ENCODE measurements around the gene HCN1.
A peak's percentile ranks its signal among the peaks of the same experiment; 100 is the strongest.
"Not testable (repeated sequence)": the region's sequence is repeated elsewhere in the genome, so short reads cannot be mapped to it uniquely, and the experiment has no call there.

The HCN1 gene

DNA sequence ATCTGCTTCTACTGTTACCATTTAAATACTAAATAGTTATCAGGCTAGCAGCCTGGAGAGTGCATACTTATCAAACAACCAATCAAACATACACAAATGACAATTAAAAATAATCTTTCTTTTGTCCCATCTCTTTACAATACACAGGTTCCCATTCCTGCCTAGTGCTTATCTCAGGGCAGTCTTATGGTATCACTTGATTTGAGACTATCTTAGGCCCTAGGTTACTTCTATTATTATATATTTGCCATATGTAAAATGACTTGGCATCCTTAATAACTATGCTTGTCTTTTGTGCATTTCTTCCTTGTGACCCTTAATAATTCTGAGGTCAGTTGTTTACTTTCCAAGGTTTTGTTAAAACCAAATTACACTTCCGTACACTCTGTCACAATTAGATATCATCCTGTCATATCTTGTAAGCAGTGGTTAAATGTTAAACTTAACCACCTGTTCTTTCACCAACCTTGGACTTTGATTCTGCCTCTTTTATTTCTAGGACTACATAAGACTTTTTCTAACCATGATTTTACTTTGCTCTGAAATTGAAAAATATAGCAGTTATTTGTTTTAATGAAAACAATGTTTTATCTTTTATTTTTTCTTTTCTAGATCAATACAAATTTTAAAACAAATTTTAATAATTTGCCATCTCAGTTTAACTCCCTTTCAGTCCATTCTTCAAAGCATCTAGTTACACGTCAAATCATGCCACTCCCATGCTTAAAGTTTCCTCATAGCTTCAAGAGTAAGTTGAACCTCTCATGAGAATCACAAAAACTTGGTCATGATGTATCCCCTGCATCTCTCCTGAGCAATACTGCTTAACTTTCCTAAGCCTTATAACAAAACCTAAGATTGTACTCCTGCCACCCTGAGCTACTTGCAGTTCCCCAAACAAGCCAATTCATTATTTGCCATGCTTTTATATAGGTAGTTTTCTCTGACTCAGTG lies 281.3 kb downstream of the HCN1 start:
- no peak for DNase-seq

DNA sequence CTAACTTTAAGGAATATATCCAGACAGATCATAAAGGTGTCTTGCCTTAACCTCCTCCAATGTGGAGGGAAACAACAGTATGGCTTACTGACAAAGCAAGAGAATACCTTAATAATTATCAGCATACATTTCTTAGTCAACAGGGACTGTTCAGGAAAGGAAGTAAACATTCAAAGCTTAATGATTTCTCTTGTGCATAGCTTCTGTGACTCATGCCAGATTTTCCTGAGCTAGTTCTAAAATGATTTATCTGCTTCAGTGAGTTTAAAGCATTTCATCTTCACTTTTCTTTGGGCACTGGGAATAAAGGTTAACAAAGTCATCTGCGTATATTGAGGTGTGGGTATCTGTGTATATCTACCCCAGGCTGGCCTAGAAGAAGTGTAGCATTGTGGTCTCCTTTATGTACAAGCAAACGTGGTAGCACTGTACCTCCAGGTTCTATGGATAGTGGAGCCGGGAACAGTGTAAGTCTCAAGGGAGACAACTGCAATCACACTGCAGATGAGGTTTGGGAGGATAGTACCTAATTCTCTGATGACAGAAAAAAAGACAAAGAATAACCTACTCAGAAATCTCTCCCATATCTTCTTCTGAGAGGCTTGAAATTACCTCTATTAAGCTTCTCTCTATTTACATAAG lies 284.1 kb downstream of the HCN1 start:
- DNase-seq, result no peak

DNA sequence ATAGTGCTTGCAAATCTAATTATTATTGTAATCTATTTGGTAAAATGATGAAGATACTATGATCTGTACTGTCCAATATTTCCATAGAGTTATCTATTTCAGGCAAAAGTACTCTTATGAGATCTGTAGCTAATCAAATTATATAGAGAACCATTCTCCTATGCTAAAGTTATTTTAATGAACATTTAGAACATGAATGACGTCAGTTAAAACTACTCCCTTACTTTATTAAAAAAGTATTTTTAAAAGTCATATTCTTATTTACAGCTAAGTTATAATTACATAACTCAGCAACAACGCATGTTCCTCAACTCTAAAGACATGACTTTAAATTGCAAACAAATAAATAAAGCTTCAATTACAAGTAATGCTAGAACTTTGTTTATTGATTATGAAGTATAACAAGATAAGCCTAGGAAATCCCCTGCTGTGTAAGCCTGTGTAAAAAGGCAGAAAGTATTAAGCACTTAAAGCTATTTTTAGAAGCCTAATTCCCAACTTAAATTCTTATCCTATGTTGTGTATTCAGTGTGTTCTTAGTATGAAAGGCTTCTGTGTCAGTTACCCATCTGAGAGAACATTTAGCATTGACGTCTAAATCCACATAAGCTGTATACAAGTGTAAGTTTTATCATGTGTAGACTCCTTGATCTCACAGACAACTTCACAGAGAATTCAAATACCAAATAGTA lies 285.7 kb downstream of the HCN1 start:
- DNase-seq, result no peak

DNA sequence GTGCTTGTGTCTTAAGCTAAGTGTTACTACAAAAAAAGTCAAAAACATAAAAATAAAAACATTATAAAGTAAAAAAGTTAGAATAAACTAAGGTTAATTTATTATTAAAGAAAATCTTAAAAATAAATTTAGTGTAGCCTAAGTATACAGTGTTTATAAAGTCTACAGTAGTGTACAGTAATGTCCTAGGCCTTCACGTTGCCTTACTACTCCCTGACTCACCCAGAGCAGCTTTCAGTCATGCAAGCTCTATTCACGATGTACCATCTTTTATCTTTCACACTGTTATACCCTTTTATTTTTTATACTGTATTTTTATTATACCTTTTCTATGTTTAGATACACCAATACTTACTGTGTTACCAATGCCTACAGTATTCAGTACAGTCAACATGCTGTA lies 288.1 kb downstream of the HCN1 start:
- no peak for DNase-seq

DNA sequence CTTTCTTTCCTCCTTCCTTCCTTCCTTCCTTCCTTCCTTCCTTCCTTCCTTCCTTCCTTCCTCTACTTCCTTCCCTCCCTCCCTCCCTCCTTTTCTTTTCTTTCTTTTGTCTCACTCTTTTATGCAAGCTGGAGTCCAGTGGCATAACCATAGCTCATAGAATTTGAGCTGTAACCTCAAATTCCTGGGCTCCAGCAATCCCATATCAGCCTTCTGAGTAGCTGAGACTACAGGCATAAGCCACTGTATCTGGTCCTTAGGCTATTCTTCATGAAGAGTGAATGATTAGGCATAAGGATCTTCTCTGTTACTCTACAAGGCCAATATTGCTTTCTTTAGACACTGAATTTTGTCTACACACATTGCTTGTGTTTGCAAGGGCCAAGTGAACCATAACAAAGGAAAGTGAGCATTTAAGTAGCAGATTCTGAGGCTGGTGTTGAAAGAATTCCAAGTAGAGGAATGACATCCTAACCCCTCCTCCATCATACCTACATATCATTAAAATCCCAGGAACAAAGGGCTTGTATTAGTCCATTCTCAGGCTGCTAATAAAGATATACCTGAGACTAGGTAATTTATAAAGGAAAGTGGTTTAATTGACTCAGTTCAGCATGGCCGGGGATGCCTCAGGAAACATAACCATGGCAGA lies 293.2 kb downstream of the HCN1 start:
- no peak for DNase-seq

DNA sequence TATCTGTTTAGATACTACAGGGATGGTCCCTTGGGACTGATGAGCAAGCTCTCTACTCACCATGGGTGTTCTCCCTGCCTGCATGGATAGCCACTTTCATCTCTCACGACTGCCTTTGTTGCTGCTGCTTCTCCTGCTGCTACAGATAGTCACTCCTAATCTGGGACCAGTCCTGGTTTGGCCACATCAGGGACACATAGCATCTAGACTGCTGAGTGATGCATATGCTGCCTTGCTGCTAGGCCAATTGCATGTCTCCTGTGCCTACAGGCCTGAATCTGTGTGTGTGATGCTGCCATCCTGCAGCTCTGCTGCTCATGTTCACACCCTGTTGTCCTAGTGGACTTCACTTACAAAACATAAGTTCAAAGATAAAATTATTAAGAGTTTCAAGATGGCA lies 297.1 kb downstream of the HCN1 start:
- DNase-seq, result no peak

DNA sequence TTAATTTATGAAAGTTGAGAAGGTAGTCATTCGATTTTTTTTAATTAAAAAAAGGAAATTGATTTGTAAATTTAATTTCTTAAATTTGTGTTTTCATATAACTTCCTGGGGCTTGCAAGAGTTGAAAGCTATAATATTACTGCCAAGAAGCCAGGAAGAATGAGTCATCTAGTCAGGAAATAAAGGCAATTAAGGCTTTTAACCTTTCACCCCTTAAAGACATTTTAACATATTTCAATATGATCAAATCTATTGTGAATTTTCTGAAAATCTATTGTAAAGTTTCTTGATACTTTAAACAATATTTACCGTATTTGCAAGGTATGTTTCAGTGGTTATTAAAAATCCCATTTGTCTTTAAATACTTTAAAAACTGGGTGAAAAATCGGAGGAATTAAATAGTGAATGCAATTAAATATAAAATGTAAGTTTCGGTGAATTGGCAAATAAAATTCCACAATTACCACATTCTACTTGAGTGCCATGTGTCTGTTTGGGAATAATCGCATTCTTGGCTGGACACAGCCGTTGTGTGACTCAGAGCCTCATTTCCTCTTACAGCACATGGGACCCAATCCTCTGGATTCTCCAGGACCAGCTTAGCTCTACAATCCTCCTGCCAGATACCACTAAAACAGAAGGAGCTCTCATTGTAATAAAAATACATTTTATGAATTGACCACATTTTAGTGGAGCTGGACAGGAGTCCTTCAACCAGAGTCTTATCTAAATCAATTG lies 310.7 kb downstream of the HCN1 start:
- peak; percentile 32 for DNase-seq

DNA sequence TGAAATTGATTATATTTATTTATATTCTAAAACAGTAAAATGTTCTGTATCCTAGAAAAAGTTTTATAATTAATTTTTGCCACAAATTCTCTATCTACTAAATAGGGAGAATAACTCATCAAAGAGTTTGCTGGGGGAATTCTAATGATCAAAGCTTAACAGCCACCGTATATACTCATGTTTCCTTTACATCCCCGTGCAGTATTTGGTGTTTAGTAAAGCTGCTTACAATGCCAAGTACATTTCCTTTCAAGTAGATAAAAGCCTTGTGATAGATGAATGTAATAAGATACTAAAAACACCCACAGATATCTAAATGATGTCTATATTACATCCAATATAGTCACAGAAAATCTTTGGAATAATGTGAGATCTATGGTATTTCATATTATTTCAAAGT lies 312.2 kb downstream of the HCN1 start:
- DNase-seq, result no peak

DNA sequence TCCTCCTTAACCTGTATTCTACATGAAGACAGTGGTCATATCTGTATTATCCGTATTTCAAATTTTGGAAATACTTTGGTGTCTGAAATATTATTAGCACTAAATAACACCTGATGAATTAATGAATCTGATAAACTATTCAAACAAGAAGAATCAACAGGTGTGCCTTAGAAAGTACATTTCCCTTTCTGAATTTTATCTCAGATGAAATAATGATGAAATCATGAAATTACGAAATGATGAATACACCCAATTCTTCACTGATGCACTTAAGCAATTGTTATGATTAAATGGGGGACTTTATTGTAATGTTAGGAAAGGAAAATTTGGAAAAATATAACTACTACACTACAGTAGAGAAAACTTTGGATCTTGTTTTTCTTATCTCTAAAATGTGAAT lies 313.6 kb downstream of the HCN1 start:
- DNase-seq, result no peak

DNA sequence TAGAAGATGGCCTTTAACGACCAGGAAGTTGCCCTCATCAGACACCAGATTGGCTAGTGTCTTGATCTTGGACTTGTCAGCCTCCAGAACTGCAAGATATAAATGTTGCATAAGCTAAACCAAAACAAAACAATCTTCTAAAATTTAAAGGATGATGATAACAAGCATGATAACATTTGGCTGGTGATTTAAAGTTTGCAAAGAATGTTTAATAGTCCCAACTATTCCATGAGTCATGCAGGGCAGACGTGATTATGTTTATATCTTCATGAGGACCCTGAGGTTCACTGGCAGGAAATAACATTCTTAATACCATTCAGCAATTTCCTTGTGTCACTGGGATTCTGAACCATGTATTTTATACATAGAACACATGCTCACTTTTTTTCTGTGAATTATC lies 319.8 kb downstream of the HCN1 start:
- DNase-seq, result no peak

DNA sequence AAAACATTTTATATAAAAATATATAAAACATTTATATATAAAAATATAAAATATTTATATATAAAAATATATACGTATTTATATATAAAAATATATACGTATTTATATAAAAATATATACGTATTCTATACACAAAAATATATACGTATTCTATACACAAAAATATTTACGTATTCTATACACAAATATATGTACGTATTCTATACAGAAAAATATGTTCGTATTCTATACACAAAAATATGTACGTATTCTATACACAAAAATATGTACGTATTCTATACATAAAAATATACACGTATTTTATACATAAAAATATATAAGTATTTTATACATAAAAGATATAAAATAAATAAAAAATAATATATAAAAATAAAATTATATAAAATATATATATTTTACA lies 323.6 kb downstream of the HCN1 start:
- DNase-seq, result no peak

DNA sequence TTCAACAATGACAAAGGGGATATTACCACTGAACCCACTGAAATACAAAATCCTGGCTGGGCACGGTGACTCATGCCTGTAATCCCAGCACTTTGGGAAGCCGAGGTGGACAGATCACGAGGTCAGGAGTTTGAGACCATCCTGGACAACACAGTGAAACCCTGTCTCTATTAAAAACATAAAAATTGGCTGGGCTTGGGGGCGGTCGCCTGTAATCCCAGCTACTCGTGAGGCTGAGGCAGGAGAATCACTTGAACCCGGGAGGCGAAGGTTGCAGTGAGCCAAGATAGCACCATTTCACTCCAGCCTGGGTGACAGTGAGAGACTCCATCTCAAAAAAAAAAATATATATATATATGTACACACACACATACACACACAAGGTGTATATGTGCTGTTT lies 324.8 kb downstream of the HCN1 start:
- not testable (repeated sequence) for DNase-seq

DNA sequence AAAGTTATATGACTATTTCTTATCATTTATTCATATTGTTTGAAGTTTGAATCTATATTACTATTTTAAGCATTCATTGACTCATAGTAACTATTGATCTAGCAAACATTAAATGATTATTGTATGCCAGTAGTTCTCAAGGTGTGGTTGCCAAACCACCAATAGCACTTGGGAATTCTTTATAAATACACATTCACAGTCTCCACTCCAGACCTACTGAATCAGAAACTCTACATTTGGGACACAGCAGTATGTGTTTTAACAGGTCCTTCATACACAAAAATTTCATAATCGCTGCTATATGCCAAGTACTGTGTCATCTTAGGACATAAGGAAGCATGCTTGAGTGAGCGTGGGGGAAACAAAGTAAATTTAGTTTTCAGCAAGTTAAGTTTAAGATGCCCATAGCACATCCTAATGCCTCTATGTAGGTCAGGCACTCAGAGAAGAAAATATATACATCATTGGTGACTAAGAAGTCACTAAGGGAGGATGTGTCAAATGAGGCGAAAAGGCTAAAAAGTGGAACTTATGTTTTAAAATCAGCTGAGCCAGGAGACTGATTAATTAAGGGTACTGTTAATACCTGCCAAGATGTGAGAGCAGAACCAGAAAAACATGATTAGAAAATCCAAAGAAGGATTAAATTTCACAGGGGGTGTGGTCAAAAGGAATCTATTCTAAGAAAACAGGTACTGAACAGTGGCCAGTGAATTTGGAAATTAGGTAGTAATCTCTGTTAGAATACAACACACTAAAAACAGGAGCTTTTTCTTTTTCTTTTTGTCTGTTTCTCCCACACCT lies 340.8 kb downstream of the HCN1 start:
- DNase-seq, result no peak

DNA sequence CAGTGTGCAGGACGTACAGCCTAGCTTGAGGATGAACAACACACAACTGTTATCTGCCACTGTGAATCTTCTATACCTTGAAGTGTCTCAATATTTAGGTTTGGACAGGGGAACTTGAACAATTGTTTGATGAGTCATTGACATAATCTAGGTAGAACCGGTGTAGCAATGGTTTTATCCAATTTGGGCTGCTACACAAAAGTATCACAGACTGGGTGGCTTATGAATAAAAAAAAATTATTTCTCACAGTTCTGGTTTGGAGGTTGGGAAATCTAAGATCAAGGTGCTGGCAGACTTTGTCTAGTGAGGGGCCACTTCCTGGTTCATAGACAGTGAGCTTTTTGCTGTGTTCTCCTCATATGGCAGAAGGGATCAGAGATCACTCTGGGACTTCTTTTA lies 359.7 kb downstream of the HCN1 start:
- no peak for DNase-seq

DNA sequence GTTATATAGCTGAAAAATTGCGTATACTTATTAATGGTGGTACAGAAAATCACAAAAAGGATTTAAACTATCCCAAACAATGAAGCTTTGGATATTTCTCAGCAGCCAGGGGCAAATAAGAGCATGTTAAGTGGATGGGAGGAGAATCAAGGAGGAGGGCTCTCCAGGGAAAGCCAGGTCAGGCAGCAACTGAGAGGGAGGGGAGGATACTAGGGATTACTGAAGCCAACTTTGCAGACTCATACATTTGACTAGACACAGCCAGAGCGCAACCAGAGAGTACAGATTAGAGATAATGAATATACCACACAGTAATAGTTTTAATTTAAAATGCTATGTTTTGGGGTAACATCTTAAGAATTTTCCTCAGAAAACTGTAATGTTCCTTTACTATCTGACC lies 360.2 kb downstream of the HCN1 start:
- no peak for DNase-seq

DNA sequence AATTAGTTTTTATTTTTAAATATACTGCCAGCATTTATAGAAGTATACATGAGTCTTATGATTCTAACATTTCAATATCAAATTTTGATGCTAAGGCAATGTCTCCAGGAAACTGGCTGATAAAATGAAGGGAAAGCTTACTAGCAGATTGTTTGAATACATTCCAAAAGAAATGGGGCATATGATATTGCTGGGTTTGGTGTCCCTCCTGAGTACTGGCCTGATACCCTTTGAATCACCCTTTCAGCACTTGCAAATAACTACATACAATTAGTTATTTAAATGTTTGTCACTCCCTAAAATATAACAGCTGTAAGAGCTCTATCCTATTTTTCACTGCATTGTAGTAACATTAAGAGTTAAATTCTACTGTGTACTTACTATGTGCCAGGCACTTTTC lies 360.8 kb downstream of the HCN1 start:
- DNase-seq, result no peak

DNA sequence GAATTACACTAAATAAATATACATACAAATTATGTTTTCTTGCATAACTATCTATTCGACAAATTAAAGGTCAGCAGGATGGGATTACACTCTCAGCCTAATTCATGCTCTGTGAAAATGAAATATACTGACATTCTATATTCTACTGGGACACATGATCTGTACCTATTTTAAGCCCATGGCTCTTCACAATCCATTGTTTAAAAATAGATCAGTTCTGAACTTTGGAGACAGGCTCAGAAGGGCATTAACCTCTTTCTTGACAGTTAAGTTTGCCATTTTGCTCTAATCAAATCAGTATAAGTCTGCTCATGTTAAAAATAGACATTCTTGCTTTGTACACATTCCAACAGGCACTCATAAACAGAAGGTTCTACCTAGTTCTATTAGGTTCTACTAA lies 361.2 kb downstream of the HCN1 start:
- no peak for DNase-seq

DNA sequence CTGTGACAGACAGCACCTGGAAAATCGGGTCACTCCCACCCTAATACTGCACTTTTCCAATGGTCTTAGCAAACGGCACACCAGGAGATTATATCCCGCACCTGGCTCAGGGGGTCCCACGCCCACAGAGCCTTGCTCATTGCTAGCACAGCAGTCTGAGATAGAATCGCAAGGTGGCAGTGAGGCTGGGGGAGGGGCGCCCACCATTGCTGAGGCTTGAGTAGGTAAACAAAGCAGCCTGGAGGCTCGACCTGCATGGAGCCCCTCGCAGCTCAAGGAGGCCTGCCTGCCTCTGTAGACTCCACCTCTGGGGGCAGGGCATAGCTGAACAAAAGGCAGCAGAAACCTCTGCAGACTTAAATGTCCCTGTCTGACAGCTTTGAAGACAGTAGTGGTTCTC lies 383.6 kb downstream of the HCN1 start:
- not testable (repeated sequence) for DNase-seq

DNA sequence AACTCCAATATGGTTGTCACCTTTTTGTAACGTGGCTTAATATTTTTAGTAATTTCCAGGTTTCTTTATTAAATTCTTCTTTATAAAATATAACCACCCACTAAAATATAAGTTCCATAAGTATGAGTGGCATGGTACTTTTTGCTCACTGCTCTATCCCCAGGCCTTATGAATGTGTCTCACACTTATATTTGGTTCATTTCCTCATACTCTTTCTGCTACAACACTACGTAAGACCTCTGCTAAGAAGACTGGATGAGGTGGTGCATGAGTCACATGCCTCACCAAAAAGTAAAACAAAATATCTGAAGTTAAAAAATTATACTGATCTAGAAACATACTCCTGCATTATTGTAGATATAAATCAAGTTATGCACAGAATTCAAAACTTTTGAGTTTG lies 400.9 kb downstream of the HCN1 start:
- DNase-seq, result no peak

DNA sequence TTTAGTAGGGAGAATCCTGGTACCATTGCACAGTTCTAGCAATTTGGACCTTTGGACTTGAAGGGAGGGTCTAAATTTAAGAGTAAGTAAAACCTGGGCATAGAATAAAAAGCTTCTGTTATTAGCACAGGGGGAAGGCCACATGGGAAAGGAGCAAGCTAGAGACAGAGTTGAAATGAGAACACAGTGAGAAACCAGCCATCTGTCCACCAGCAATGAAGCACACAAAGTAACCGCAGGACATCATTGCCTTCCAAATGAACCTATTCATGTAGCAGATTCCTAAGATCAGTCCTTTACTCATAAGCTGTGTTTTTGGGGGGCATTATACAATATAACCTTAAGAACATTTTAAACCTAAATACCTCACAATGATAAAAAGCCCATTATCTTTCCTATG lies 407.4 kb downstream of the HCN1 start:
- DNase-seq, result no peak

DNA sequence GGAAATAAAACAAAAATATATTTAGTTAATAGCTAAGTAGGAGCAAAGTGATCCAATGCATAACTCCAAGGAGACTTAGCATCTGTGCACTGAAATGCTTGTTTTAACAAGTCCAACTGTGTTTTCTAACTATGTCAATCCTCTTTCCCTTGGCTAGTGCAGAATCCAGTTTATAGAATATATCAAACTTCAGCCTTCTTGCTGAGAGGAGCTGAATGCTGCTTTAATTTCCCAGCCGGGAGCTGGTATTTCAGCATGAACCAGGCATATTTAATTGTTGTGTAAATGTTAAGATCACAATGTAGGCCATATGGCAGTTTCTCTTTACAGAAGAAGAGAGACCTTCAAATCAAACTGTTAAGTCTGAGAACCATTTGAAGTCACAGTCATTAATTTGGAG lies 411.7 kb downstream of the HCN1 start:
- no peak for DNase-seq

DNA sequence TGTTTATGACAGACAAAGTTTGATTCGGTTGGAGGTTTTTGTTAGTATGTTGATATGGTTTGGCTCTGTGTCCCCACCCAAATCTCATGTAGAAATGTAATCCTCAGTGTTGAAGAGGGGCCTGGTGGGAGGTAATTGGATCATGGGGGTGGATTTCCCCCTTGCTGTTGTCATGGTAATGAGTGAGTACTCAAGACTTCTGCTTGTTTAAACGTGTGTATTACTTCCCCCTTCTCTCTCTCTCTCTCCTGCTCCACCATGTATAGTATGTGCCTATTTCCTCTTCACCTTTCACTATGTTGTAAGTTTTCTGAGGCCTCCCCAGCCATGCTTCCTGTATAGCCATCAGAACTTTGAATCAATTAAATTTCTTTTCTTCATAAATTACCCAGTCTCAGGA lies 415.1 kb downstream of the HCN1 start:
- DNase-seq, result no peak
